HEK293T (cell line): ENCODE results near the gene RFNG.

Experiments used
- BHLHE40 ChIP-seq: fragments of 450-650 bp; IDR thresholded peaks from 2 replicates; pipeline ENCODE4 v1.6.1; 2016; ENCODE audit warnings: mild to moderate bottlenecking, moderate library complexity, borderline replicate concordance
- SP1 ChIP-seq: fragments of 450-650 bp; IDR thresholded peaks from 2 replicates; pipeline ENCODE4 v1.6.1; 2017
- ZNF384 ChIP-seq: fragments of 450-650 bp; IDR thresholded peaks from 2 replicates; pipeline ENCODE4 v1.6.1; 2016

GRCh38 chr17:82058230-82058854 lies 6.7 kb upstream of the RFNG start:
- TF ChIP-seq ZNF384, result no peak
- TF ChIP-seq BHLHE40, result no peak
- TF ChIP-seq SP1, result no peak
